H9 (cell line): ENCODE measurements around the gene GPR62. TPM values are rescaled to one million over a fixed set of nuclear protein-coding genes. Genes with fewer than 3 reads are reported as not detected.

Source experiments
- DNase-seq: peaks from one replicate; pipeline ENCODE4 v3.0.0-alpha.2; 2017
- H2AFZ ChIP-seq: one replicate; pipeline ENCODE4 v1.6.1; 2013; ENCODE audit warnings: mild to moderate bottlenecking, low read length, control low read depth, moderate library complexity
- H2AK5ac ChIP-seq: 2 replicates; pipeline ENCODE4 v1.6.1; 2013; ENCODE audit warnings: low read length, control low read depth, mixed read lengths; ENCODE audit not compliant: insufficient read length
- H2BK120ac ChIP-seq: one replicate; pipeline ENCODE4 v1.6.1; 2013; ENCODE audit warnings: low read depth, mild to moderate bottlenecking, low read length, control low read depth, inconsistent platforms; ENCODE audit not compliant: poor library complexity, severe bottlenecking
- H2BK12ac ChIP-seq: 2 replicates; pipeline ENCODE4 v1.6.1; 2013; ENCODE audit warnings: low read length, control low read depth, mixed read lengths, low read depth; ENCODE audit not compliant: insufficient read length
- H2BK15ac ChIP-seq: 2 replicates; pipeline ENCODE4 v1.6.1; 2013; ENCODE audit warnings: low read depth, low read length, control low read depth
- H2BK20ac ChIP-seq: one replicate; pipeline ENCODE4 v1.6.1; 2013; ENCODE audit warnings: low read depth, mild to moderate bottlenecking, low read length, control low read depth, inconsistent platforms; ENCODE audit not compliant: poor library complexity, severe bottlenecking
- H2BK5ac ChIP-seq: 2 replicates; pipeline ENCODE4 v1.6.1; 2013; ENCODE audit warnings: low read length, control low read depth, mixed read lengths; ENCODE audit not compliant: insufficient read length
- H3K14ac ChIP-seq: 2 replicates; pipeline ENCODE4 v1.6.1; 2013; ENCODE audit warnings: low read length, control low read depth; ENCODE audit not compliant: insufficient read depth
- H3K18ac ChIP-seq: 2 replicates; pipeline ENCODE4 v1.6.1; 2013; ENCODE audit warnings: low read depth, mild to moderate bottlenecking, mixed read lengths, low read length, control low read depth; ENCODE audit not compliant: insufficient read length
- H3K23ac ChIP-seq: 2 replicates; pipeline ENCODE4 v1.6.1; 2013; ENCODE audit warnings: low read length, control low read depth, mixed read lengths, low read depth; ENCODE audit not compliant: insufficient read length
- H3K23me2 ChIP-seq: 2 replicates; pipeline ENCODE4 v1.6.1; 2013; ENCODE audit warnings: low read depth, mild to moderate bottlenecking, mixed read lengths, low read length, control low read depth; ENCODE audit not compliant: insufficient read length, poor library complexity, severe bottlenecking
- H3K27ac ChIP-seq: 2 replicates; pipeline ENCODE4 v1.5.1; 2013; ENCODE audit warnings: low read length, control low read depth, mixed read lengths, low read depth; ENCODE audit not compliant: insufficient read length
- H3K27me3 ChIP-seq: 2 replicates; pipeline ENCODE4 v1.6.1; 2013; ENCODE audit warnings: low read length, control low read depth, inconsistent platforms; ENCODE audit not compliant: insufficient read depth
- H3K4ac ChIP-seq: 2 replicates; pipeline ENCODE4 v1.6.1; 2013; ENCODE audit warnings: low read depth, mild to moderate bottlenecking, control low read depth, inconsistent platforms, low read length, moderate library complexity
- H3K4me1 ChIP-seq: 2 replicates; pipeline ENCODE4 v1.6.1; 2013; ENCODE audit warnings: low read length, control low read depth, inconsistent platforms; ENCODE audit not compliant: insufficient read depth
- H3K4me2 ChIP-seq: 2 replicates; pipeline ENCODE4 v1.6.1; 2013; ENCODE audit warnings: low read length, control low read depth, mixed read lengths; ENCODE audit not compliant: insufficient read length, insufficient read depth
- H3K56ac ChIP-seq: 2 replicates; pipeline ENCODE4 v1.6.1; 2013; ENCODE audit warnings: low read depth, mild to moderate bottlenecking, mixed read lengths, low read length, control low read depth; ENCODE audit not compliant: insufficient read length
- H3K79me1 ChIP-seq: 2 replicates; pipeline ENCODE4 v1.6.1; 2013; ENCODE audit warnings: low read depth, mild to moderate bottlenecking, moderate library complexity, low read length, control low read depth, inconsistent platforms; ENCODE audit not compliant: insufficient read depth, poor library complexity, severe bottlenecking
- H3K79me2 ChIP-seq: 2 replicates; pipeline ENCODE4 v1.6.1; 2013; ENCODE audit warnings: low read length, control low read depth, inconsistent platforms; ENCODE audit not compliant: insufficient read depth
- H3K9ac ChIP-seq: 2 replicates; pipeline ENCODE4 v1.6.1; 2013; ENCODE audit warnings: low read length, control low read depth, mixed read lengths; ENCODE audit not compliant: insufficient read length; ENCODE audit errors: extremely low read depth
- H3K9me3 ChIP-seq: one replicate; pipeline ENCODE4 v1.6.1; 2013; ENCODE audit warnings: low read depth, low read length, inconsistent platforms; ENCODE audit not compliant: control insufficient read depth
- H3T11ph ChIP-seq: one replicate; pipeline ENCODE4 v1.6.1; 2013; ENCODE audit warnings: mild to moderate bottlenecking, low read length, control low read depth, inconsistent platforms
- H4K20me1 ChIP-seq: one replicate; pipeline ENCODE4 v1.6.1; 2013; ENCODE audit not compliant: control insufficient read depth, insufficient read length, insufficient read depth
- H4K5ac ChIP-seq: 2 replicates; pipeline ENCODE4 v1.6.1; 2013; ENCODE audit warnings: low read depth, mild to moderate bottlenecking, mixed read lengths, low read length, control low read depth; ENCODE audit not compliant: insufficient read length
- H4K8ac ChIP-seq: replicated peaks from 2 replicates; pipeline ENCODE4 v1.6.1; 2013; ENCODE audit warnings: low read length, control low read depth, mixed read lengths, low read depth; ENCODE audit not compliant: insufficient read length
- H4K91ac ChIP-seq: 2 replicates; pipeline ENCODE4 v1.6.1; 2013; ENCODE audit warnings: low read depth, mild to moderate bottlenecking, moderate library complexity, mixed read lengths, low read length, control low read depth; ENCODE audit not compliant: insufficient read length
- H3K27ac Mint-ChIP-seq, 3 experiments: 2 replicates in 2 of 3; 3 replicates in 1 of 3; pipeline ENCODE4 v1.8.0; 2020 to 2021; ENCODE audit warnings: mixed read lengths in 3 of 3, mild to moderate bottlenecking in 1 of 3, moderate library complexity in 1 of 3
- H3K27me3 Mint-ChIP-seq: 2 replicates; pipeline ENCODE4 v1.8.0; 2021; ENCODE audit warnings: low read depth, mild to moderate bottlenecking, moderate library complexity, mixed read lengths
- H3K36me3 Mint-ChIP-seq, 3 experiments: 2 replicates in 2 of 3; 3 replicates in 1 of 3; pipeline ENCODE4 v1.8.0; 2020 to 2021; ENCODE audit warnings: low read depth in 3 of 3, mixed read lengths in 3 of 3; ENCODE audit not compliant: insufficient read depth in 1 of 3
- H3K4me1 Mint-ChIP-seq, 2 experiments: 2 replicates each; pipeline ENCODE4 v1.8.0; 2020; ENCODE audit warnings: mixed read lengths in 2 of 2
- H3K4me3 Mint-ChIP-seq, 2 experiments: 2 replicates in 1 of 2; 3 replicates in 1 of 2; pipeline ENCODE4 v1.8.0; 2020 to 2021; ENCODE audit warnings: mild to moderate bottlenecking in 2 of 2, mixed read lengths in 2 of 2, moderate library complexity in 1 of 2
- H3K9me3 Mint-ChIP-seq, 2 experiments: 2 replicates in 1 of 2; 3 replicates in 1 of 2; pipeline ENCODE4 v1.8.0; 2020; ENCODE audit warnings: mild to moderate bottlenecking in 2 of 2, mixed read lengths in 2 of 2, moderate library complexity in 1 of 2
- WGBS: extraction: QIAGEN DNeasy Blood & Tissue Kit; methylation state at CpG from one replicate; pipeline ENCODE4 v1.1.7; 2013; ENCODE audit warnings: missing lambda C conversion rate, low lambda C conversion rate, mixed read lengths; ENCODE audit not compliant: insufficient read length; ENCODE audit errors: extremely low coverage; 5-methylcytosine and 5-hydroxymethylcytosine counted together
- total RNA-seq: library from RNA; stranded (reverse); gene quantifications from 2 replicates; pipeline ENCODE4 v1.2.1, GENCODE V29; 2021
- TF ChIP-seq, protein P1 (sequence below): fragments of 200-600 bp; sonication (generic); conservative IDR thresholded peaks from 3 replicates; pipeline ENCODE4 v1.8.0; 2021; ENCODE audit warnings: antibody characterized with exemption, mild to moderate bottlenecking

The GPR62 gene
- total RNA-seq, 1 experiment from 2014 or later = 0.13 TPM

DNA sequence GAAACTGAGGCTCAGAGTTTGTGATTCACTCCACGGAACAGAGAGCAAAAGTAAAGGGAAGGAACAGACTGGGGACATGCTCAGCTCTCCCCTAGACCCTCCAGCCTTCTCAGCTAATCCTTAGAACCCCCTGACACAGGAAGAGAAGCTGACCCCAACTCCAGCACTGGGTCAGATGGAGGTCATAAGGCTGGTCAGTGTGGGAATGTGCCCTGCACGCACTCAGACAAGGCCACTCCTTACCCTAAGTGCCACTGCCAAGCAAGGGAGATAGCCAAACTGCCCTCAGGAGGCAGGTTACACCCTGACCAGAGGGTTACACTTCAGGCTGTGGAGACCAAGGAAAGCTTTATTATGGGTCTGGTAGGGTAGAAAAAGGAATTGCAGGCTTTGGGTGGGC lies 39.3 kb downstream of the GPR62 start:
- Histone ChIP-seq H2AFZ (no peak overlapping the region), H2BK5ac (no peak overlapping the region), H4K91ac (no peak overlapping the region), H3K27me3 (no peaks in the 10 kb centered on the region), H4K8ac (peak overlapping the region; percentile 95), H4K5ac (peak overlapping the region; percentile 93), H3K14ac (0 out of 2 replicates have a peak overlapping the region, but pooled peaks have one; percentile 43), H3K23ac (no peak overlapping the region), H3K4me2 (peak overlapping the region; percentile 82), H3K9ac (peak overlapping the region; percentile 100), H4K20me1 (peaks cover 2% of the 10 kb centered on the region), H3K23me2 (peaks cover 11% of the 10 kb centered on the region), H3K27ac (peak overlapping the region; percentile 65), H2BK120ac (no peak overlapping the region), H3K4ac (no peak overlapping the region), H3K4me1 (peaks cover 7% of the 10 kb centered on the region), H3K79me2 (peaks cover 10% of the 10 kb centered on the region; the same call in 1 of the 2 replicates), H2AK5ac (peak overlapping the region; percentile 58), H3K79me1 (peaks cover 7% of the 10 kb centered on the region), H2BK15ac (no peak overlapping the region), H3K18ac (peak overlapping the region; percentile 30), H3T11ph (no peak overlapping the region), H3K56ac (no peak overlapping the region), H2BK12ac (no peak overlapping the region), H2BK20ac (no peak overlapping the region), H3K9me3 (no peaks in the 10 kb centered on the region)
- Mint-ChIP-seq H3K36me3 (peaks cover 40 to 47% (median 46%) of the 10 kb centered on the region in 3 experiments), H3K4me1 (peaks cover 18 to 32% of the 10 kb centered on the region in 2 experiments), H3K27ac (peak overlapping the region; percentile 99 to 100 (median 100); a peak in 6 of 7 replicates), H3K4me3 (peak overlapping the region; percentile 100), H3K9me3 (no peaks in the 10 kb centered on the region; a peak in 1 of 5 replicates), H3K27me3 (peaks cover 1% of the 10 kb centered on the region)
- no CpG with 5 or more reads among the region's 2 CpGs for WGBS
- DNase-seq = no peak
- TF ChIP-seq, protein P1, sequence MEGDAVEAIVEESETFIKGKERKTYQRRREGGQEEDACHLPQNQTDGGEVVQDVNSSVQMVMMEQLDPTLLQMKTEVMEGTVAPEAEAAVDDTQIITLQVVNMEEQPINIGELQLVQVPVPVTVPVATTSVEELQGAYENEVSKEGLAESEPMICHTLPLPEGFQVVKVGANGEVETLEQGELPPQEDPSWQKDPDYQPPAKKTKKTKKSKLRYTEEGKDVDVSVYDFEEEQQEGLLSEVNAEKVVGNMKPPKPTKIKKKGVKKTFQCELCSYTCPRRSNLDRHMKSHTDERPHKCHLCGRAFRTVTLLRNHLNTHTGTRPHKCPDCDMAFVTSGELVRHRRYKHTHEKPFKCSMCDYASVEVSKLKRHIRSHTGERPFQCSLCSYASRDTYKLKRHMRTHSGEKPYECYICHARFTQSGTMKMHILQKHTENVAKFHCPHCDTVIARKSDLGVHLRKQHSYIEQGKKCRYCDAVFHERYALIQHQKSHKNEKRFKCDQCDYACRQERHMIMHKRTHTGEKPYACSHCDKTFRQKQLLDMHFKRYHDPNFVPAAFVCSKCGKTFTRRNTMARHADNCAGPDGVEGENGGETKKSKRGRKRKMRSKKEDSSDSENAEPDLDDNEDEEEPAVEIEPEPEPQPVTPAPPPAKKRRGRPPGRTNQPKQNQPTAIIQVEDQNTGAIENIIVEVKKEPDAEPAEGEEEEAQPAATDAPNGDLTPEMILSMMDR = no peak
